Left lobe of liver (tissue), 1 donor: ENCODE measurements around the gene PIGO. TPM values are rescaled to one million over a fixed set of nuclear protein-coding genes. Genes with fewer than 3 reads are reported as not detected.

Experiments used
- total RNA-seq: library from RNA; stranded (reverse); gene quantifications from one replicate; pipeline ENCODE4 v1.2.1, GENCODE V29; 2021
- donor health status: DM: no; HTN: yes; CAD: no.

The PIGO gene
- total RNA-seq, 1 donor from 2014 or later = 17.6 TPM

Other genes with a start within 250 kb of the PIGO start
- not detected for gene PHF24, start 138.3 kb downstream of the PIGO start, total RNA-seq
- gene DNAJB5, start 106.8 kb downstream of the PIGO start, total RNA-seq = 1.9 TPM
- gene VCP, start 24.0 kb downstream of the PIGO start, total RNA-seq = 147 TPM
- gene FANCG, start 16.6 kb downstream of the PIGO start, total RNA-seq = 6.2 TPM
- 64.3 TPM for gene STOML2, start 6.5 kb upstream of the PIGO start, total RNA-seq
- 6.3 TPM for gene ATOSB, start 19.3 kb upstream of the PIGO start, total RNA-seq
- 21.4 TPM for gene UNC13B, start 65.4 kb upstream of the PIGO start, total RNA-seq